HCT116 (cell line): ENCODE measurements around the gene C4orf50. TPM values are rescaled to one million over a fixed set of nuclear protein-coding genes. Genes with fewer than 3 reads are reported as not detected.

Source experiments
- ATAC-seq: fragments of 200-7000 bp; cut with Tn5 transposase; 2 replicates; pipeline ENCODE4 v1.9.1; 2020; ENCODE audit warnings: mild to moderate bottlenecking, moderate library complexity
- BruUV-seq: library from RNA; stranded (reverse); fragments of 400-500 nt; replicated peaks from 2 replicates; lab custom pipeline; 2021; lab: Mats Ljungman, UMichigan
- CTCF ChIA-PET: fragments of 300-600 bp; sonication (Branson Sonifier 250); formaldehyde crosslinking; loops from one replicate; lab custom pipeline; 2021; ENCODE audit warnings: antibody characterized with exemption; lab: Charles Lee
- POLR2A ChIA-PET: fragments of 300-600, 350-600 bp; sonication (Branson Sonifier 250); formaldehyde crosslinking; loops from one replicate; lab custom pipeline; 2021; ENCODE audit warnings: antibody characterized with exemption; lab: Charles Lee
- RAD21 ChIA-PET, 2 experiments: fragments of 300-600 bp; sonication (Branson Sonifier 250); formaldehyde crosslinking; loops; one replicate each; lab custom pipeline; 2023; ENCODE audit warnings: low total read pairs in 2 of 2; ENCODE audit not compliant: uncharacterized antibody in 2 of 2, unreplicated experiment in 2 of 2, low non-redundant PET in 1 of 2; lab: Charles Lee
- DNase-seq: peaks from one replicate; pipeline ENCODE4 v3.0.0-alpha.2; 2010; ENCODE audit warnings: low read depth, low spot score
- H2AFZ ChIP-seq: fragments of 200-600 bp; shearing (Covaris generic), sonication (generic); 2 replicates; pipeline ENCODE4 v1.6.1; 2017; ENCODE audit warnings: low read depth, mixed run types, mixed read lengths, antibody characterized with exemption, low read length; ENCODE audit not compliant: poor library complexity, severe bottlenecking
- H3K27ac ChIP-seq: 2 replicates; pipeline ENCODE4 v1.5.1; 2012; ENCODE audit warnings: low read depth, low read length
- H3K27me3 ChIP-seq: fragments of 200-600 bp; sonication (generic); 2 replicates; pipeline ENCODE4 v1.6.1; 2016; ENCODE audit warnings: mixed run types, low read length, mixed read lengths; ENCODE audit not compliant: insufficient read depth
- H3K36me3 ChIP-seq, 2 experiments: fragments of 200-500 bp in 1 of 2; fragments of 200-600 bp in 1 of 2; sonication (Bioruptor generic) in 1 of 2; sonication (generic) in 1 of 2; 2 replicates each; pipeline versions ENCODE4 v1.5.1 to v1.6.1; 2014 to 2016; ENCODE audit warnings: low read length in 2 of 2, inconsistent platforms in 1 of 2, mixed read lengths in 1 of 2, mixed run types in 1 of 2; ENCODE audit not compliant: insufficient read depth in 2 of 2, control insufficient read depth in 1 of 2
- H3K4me1 ChIP-seq, 2 experiments: fragments of 200-600 bp in 1 of 2; sonication (generic) in 1 of 2; 2 replicates each; pipeline versions ENCODE4 v1.5.1 to v1.6.1; 2012 to 2017; ENCODE audit warnings: low read length in 2 of 2, inconsistent platforms in 1 of 2, mild to moderate bottlenecking in 1 of 2, mixed read lengths in 1 of 2, mixed run types in 1 of 2, moderate library complexity in 1 of 2; ENCODE audit not compliant: insufficient read depth in 2 of 2, control insufficient read depth in 1 of 2
- H3K4me2 ChIP-seq: fragments of 200-600 bp; sonication (generic); 2 replicates; pipeline ENCODE4 v1.6.1; 2017; ENCODE audit warnings: mixed run types, low read length, mixed read lengths
- H3K4me3 ChIP-seq, 2 experiments: fragments of 200-600 bp in 1 of 2; sonication (generic) in 1 of 2; replicated peaks in 1 of 2; 2 replicates each; pipeline ENCODE4 v1.5.1; 2011 to 2016; ENCODE audit warnings: low read length in 2 of 2, control low read depth in 1 of 2, low read depth in 1 of 2, mild to moderate bottlenecking in 1 of 2, mixed read lengths in 1 of 2, mixed run types in 1 of 2
- H3K79me2 ChIP-seq: fragments of 200-600 bp; sonication (generic); 2 replicates; pipeline ENCODE4 v1.6.1; 2017; ENCODE audit warnings: mild to moderate bottlenecking, mixed run types, low read length, moderate library complexity, mixed read lengths; ENCODE audit not compliant: insufficient read depth
- H3K9ac ChIP-seq: fragments of 200-600 bp; sonication (generic); 2 replicates; pipeline ENCODE4 v1.6.1; 2016; ENCODE audit warnings: low read length, mixed read lengths
- H3K9me2 ChIP-seq: fragments of 200-600 bp; sonication (generic), shearing (Covaris generic); 2 replicates; pipeline ENCODE4 v1.6.1; 2017; ENCODE audit warnings: mixed run types, mild to moderate bottlenecking, moderate library complexity; ENCODE audit not compliant: insufficient read depth
- H3K9me3 ChIP-seq, 2 experiments: fragments of 200-500 bp in 1 of 2; fragments of 200-600 bp in 1 of 2; sonication (Bioruptor generic) in 1 of 2; sonication (generic) in 1 of 2; 2 replicates each; pipeline ENCODE4 v1.6.1; 2014 to 2017; ENCODE audit warnings: low read length in 2 of 2, mixed read lengths in 2 of 2, inconsistent platforms in 1 of 2, low read depth in 1 of 2, mild to moderate bottlenecking in 1 of 2, mixed run types in 1 of 2, moderate library complexity in 1 of 2; ENCODE audit not compliant: control insufficient read depth in 1 of 2, insufficient read depth in 1 of 2
- H4K20me1 ChIP-seq: fragments of 200-600 bp; sonication (generic), shearing (Covaris generic); 2 replicates; pipeline ENCODE4 v1.6.1; 2017; ENCODE audit warnings: mixed run types, mild to moderate bottlenecking, moderate library complexity; ENCODE audit not compliant: insufficient read depth
- ATF3 ChIP-seq: IDR thresholded peaks from 2 replicates; pipeline ENCODE4 v1.6.1; 2012
- CTCF ChIP-seq, 3 experiments: fragments of 200-600 bp in 1 of 3; sonication (generic) in 1 of 3; IDR thresholded peaks in 2 of 3; conservative IDR thresholded peaks in 1 of 3; 2 replicates each; pipeline ENCODE4 v1.5.1; 2012 to 2017; ENCODE audit warnings: low read depth in 2 of 3, low read length in 2 of 3, antibody characterized with exemption in 1 of 3, borderline replicate concordance in 1 of 3, control low read depth in 1 of 3, mild to moderate bottlenecking in 1 of 3, mixed read lengths in 1 of 3, mixed run types in 1 of 3, moderate library complexity in 1 of 3; ENCODE audit not compliant: insufficient read depth in 1 of 3
- EGR1 ChIP-seq: IDR thresholded peaks from 2 replicates; pipeline ENCODE4 v1.6.1; 2012; ENCODE audit warnings: low read depth
- ELF1 ChIP-seq: IDR thresholded peaks from 2 replicates; pipeline ENCODE4 v1.6.1; 2012; ENCODE audit warnings: low read depth, borderline replicate concordance
- EZH2phosphoT487 ChIP-seq: fragments of 200-600 bp; IDR thresholded peaks from 2 replicates; pipeline ENCODE4 v1.6.1; 2018; ENCODE audit warnings: antibody characterized with exemption, borderline replicate concordance
- FOSL1 ChIP-seq: IDR thresholded peaks from 2 replicates; pipeline ENCODE4 v1.6.1; 2012; ENCODE audit warnings: low read depth
- MAX ChIP-seq: IDR thresholded peaks from 2 replicates; pipeline ENCODE4 v1.6.1; 2012
- SRF ChIP-seq: IDR thresholded peaks from 2 replicates; pipeline ENCODE4 v1.6.1; 2012; ENCODE audit warnings: low read depth
- TCF7L2 ChIP-seq: IDR thresholded peaks from 2 replicates; pipeline ENCODE4 v1.7.0; 2011; ENCODE audit warnings: borderline replicate concordance, inconsistent platforms; ENCODE audit not compliant: insufficient read depth, insufficient read length; ENCODE audit errors: extremely low read depth
- YY1 ChIP-seq: IDR thresholded peaks from 2 replicates; pipeline ENCODE4 v1.6.1; 2011; ENCODE audit warnings: low read length, low read depth, moderate library complexity, mild to moderate bottlenecking; ENCODE audit not compliant: insufficient replicate concordance; ENCODE audit errors: extremely low read depth
- ZNF274 ChIP-seq: fragments of 200-500 bp; sonication (Bioruptor generic); IDR thresholded peaks from 2 replicates; pipeline ENCODE4 v1.6.1; 2014; ENCODE audit warnings: mild to moderate bottlenecking, low read depth, low read length, inconsistent platforms
- intact Hi-C: fragments of 100-400 bp; cut with micrococcal nuclease; formaldehyde crosslinking; loops from 2 replicates; pipeline ENCODE4 v1.10.0; 2022
- total RNA-seq: library from RNA; stranded (reverse); gene quantifications from one replicate; pipeline ENCODE4 v1.2.1, GENCODE V29; 2021; ENCODE audit not compliant: unreplicated experiment

C4orf50 gene
- total RNA-seq, 1 experiment from 2014 or later, result not detected

- TF ChIP-seq EGR1 (no peak), ZNF274 (no peak), SRF (no peak), ELF1 (no peak), FOSL1 (no peak)
Observed at GRCh38 chr4:5895287-5895686, 122.9 kb downstream of the C4orf50 start (continued).

GRCh38 chr4:5894266-5894665 lies 124.0 kb downstream of the C4orf50 start:
- H3K4me3 ChIP-seq, result no peak overlapping the region
- BruUV-seq, result no TSS peak
- CTCF ChIA-PET, result no interaction called here
- H3K36me3 ChIP-seq, result no peaks in the 10 kb centered on the region
- H3K27me3 ChIP-seq, result peaks cover 46% of the 10 kb centered on the region
- no peaks in the 10 kb centered on the region for H3K9me2 ChIP-seq
- POLR2A ChIA-PET, result no interaction called here
- no peak overlapping the region for H3K4me2 ChIP-seq
- RAD21 ChIA-PET, result no interaction called here
- intact Hi-C loops, result no loop called here
- H4K20me1 ChIP-seq, result no peaks in the 10 kb centered on the region
- ATAC-seq (no peak), DNase-seq (no peak)
- H3K9ac ChIP-seq, result no peak overlapping the region
- H2AFZ ChIP-seq, result no peak overlapping the region
- TF ChIP-seq EZH2phosphoT487 (no peak), TCF7L2 (no peak), CTCF (IDR thresholded peaks at IDR 0.05 in 2 of 3, conservative IDR thresholded peaks at IDR 0.05 in 1 of 3; ENCODE audit: borderline replicate concordance in 1 of 3, insufficient read depth in 1 of 3, low read depth in 2 of 3, low read length in 2 of 3) (no peak), MAX (no peak), YY1 (no peak), ATF3 (no peak)
- H3K9me3 ChIP-seq, result no peaks in the 10 kb centered on the region
- H3K79me2 ChIP-seq, result no peaks in the 10 kb centered on the region
- no peak overlapping the region for H3K27ac ChIP-seq
- no peaks in the 10 kb centered on the region for H3K4me1 ChIP-seq
